Chondrocyte (in vitro differentiated cells): ENCODE measurements around the gene RETN. TPM values are rescaled to one million over a fixed set of nuclear protein-coding genes. Genes with fewer than 3 reads are reported as not detected.
"Not testable (repeated sequence)": the region's sequence is repeated elsewhere in the genome, so short reads cannot be mapped to it uniquely, and the experiment has no call there.

ENCODE experiments used
- DNase-seq: peaks from one replicate; pipeline ENCODE4 v3.0.0; 2021; ENCODE audit warnings: mixed read lengths, low spot score
- H3K27ac Mint-ChIP-seq: one replicate; pipeline ENCODE4 v1.8.0; 2021; ENCODE audit warnings: mild to moderate bottlenecking, moderate library complexity, mixed read lengths; ENCODE audit not compliant: unreplicated experiment
- H3K27me3 Mint-ChIP-seq: 2 replicates; pipeline ENCODE4 v1.8.0; 2021; ENCODE audit warnings: low read depth, mixed read lengths
- H3K36me3 Mint-ChIP-seq: 2 replicates; pipeline ENCODE4 v1.8.0; 2021; ENCODE audit warnings: low read depth, mixed read lengths
- H3K4me1 Mint-ChIP-seq: 2 replicates; pipeline ENCODE4 v1.8.0; 2021; ENCODE audit warnings: low read depth, mild to moderate bottlenecking, mixed read lengths
- H3K4me3 Mint-ChIP-seq: one replicate; pipeline ENCODE4 v1.8.0; 2021; ENCODE audit warnings: mild to moderate bottlenecking, moderate library complexity, mixed read lengths; ENCODE audit not compliant: unreplicated experiment
- H3K9me3 Mint-ChIP-seq: 2 replicates; pipeline ENCODE4 v1.8.0; 2021; ENCODE audit warnings: low read depth, mixed read lengths
- CTCF ChIP-seq: fragments of 200-600 bp; sonication (generic); IDR thresholded peaks from 2 replicates; pipeline ENCODE4 v1.5.0; 2021; ENCODE audit warnings: antibody characterized with exemption, mild to moderate bottlenecking, moderate library complexity
- total RNA-seq: library from RNA; stranded (reverse); gene quantifications from 3 replicates; pipeline ENCODE4 v1.2.1, GENCODE V29; 2021

Gene RETN
- total RNA-seq, 1 donor from 2014 or later, result not detected

DNA sequence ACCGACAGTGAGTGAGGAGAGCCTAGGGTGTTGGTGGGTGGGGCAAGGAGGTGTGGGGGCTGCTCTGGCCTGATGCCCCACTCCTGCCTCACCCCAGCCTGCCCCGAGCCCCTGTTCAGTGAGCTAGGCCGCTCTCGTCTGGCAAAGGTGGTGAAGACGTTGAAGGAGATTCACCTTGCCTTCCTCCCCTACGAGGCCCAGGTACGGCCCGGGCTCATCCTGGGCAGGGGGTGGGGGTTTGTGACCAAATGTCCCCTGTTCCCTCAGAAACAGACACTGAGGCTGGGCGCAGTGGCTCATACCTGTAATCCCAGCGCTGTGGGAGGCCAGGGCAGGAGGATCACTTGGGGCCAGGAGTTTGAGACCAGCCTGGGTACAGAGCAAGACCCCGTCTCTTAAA is 28.0 kb upstream of the RETN start:
- Mint-ChIP-seq H3K4me1 (no peaks in the 10 kb centered on the region), H3K9me3 (no peaks in the 10 kb centered on the region), H3K27ac (no peak overlapping the region), H3K27me3 (peaks cover 19% of the 10 kb centered on the region), H3K36me3 (no peaks in the 10 kb centered on the region), H3K4me3 (no peak overlapping the region)
- no peak for DNase-seq
- no peak for TF ChIP-seq CTCF

GRCh38 chr19:7641290-7642276 is 27.3 kb upstream of the RETN start:
- H3K27ac Mint-ChIP-seq, result no peak overlapping the region

GRCh38 chr19:7642295-7643030 is 26.4 kb upstream of the RETN start:
- Mint-ChIP-seq H3K4me1 (no peaks in the 10 kb centered on the region), H3K4me3 (no peak overlapping the region), H3K27ac (no peak overlapping the region), H3K27me3 (peaks cover 11% of the 10 kb centered on the region), H3K36me3 (no peaks in the 10 kb centered on the region), H3K9me3 (no peaks in the 10 kb centered on the region)
- no peak for DNase-seq
- no peak for TF ChIP-seq CTCF

More at GRCh38 chr19:7641290-7642276, 27.3 kb upstream of the RETN start:
- TF ChIP-seq CTCF, result peak; percentile 27
- Mint-ChIP-seq H3K9me3 (no peaks in the 10 kb centered on the region), H3K27me3 (peaks cover 13% of the 10 kb centered on the region), H3K4me1 (no peaks in the 10 kb centered on the region), H3K4me3 (no peak overlapping the region), H3K36me3 (no peaks in the 10 kb centered on the region)
- DNase-seq, result no peak

DNA sequence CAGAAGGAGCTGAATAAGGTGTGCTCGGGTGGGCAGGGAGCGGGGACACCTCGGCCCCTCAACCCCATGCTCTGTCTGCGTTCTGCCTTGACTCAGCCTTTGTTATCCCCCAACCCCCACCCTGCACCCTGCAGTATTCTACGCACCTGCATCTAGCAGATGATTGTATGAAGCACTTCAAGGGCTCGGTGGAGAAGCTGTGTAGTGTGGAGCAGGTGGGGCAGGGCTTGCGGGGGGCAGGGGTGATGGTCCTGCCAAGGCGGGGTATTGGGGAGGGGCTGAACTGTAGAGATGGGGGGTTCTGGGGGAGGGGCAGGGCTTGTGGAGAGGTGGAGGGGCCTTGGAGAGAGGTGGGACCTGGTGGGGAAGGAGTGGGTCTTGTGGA is 25.8 kb upstream of the RETN start:
- no peaks in the 10 kb centered on the region for H3K9me3 Mint-ChIP-seq

DNA sequence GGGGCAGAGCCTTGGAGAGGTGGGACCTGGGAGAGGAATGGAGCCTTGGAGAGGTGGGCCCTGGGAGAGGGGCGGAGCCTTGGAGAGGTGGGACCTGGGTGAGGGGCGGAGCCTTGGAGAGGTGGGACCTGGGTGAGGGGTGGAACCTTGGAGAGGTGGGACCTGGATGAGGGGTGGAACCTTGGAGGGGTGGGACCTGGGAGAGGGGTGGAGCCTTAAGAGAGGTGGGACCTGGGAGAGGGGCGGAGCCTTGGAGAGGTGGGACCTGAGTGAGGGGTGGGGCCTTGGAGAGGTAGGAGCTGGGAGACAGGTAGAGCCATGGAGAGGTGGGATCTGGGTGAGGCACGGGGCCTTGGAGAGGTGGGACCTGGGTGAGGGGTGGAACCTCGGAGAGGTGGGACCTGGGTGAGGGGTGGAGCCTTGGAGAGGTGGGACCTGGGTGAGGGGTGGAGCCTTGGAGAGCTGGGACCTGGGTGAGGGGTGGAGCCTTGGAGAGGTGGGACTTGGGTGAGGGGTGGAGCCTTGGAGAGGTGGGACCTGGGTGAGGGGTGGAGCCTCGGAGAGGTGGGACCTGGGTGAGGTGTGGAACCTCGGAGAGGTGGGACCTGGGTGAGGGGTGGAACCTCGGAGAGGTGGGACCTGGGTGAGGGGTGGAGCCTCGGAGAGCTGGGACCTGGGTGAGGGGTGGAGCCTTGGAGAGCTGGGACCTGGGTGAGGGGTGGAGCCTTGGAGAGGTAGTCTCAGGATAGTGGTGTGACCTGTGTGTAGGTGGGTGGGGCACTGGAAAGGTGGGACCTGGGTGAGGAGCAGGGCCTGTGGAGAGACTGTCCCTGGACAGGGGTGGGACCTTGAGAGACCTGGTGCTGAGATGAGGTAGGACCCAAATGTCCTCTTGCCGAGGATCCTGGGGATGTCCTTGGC is 25.0 kb upstream of the RETN start:
- H3K36me3 Mint-ChIP-seq, H3K27ac Mint-ChIP-seq, DNase-seq, H3K9me3 Mint-ChIP-seq, H3K4me1 Mint-ChIP-seq, H3K4me3 Mint-ChIP-seq, H3K27me3 Mint-ChIP-seq: not testable (repeated sequence)

More for the DNA sequence above, 25.8 kb upstream of the RETN start:
- Mint-ChIP-seq H3K4me1 (no peaks in the 10 kb centered on the region), H3K27ac (no peak overlapping the region), H3K4me3 (no peak overlapping the region), H3K36me3 (no peaks in the 10 kb centered on the region), H3K27me3 (peaks cover 7% of the 10 kb centered on the region)
- no peak for DNase-seq
- no peak for TF ChIP-seq CTCF
